OCI-LY7 (cell line): ENCODE data around the gene SMIM35. TPM values are rescaled to one million over a fixed set of nuclear protein-coding genes. Genes with fewer than 3 reads are reported as not detected.
"Not testable (repeated sequence)": the region's sequence is repeated elsewhere in the genome, so short reads cannot be mapped to it uniquely, and the experiment has no call there.

Experiments
- BruUV-seq: library from RNA; stranded (reverse); fragments of 400-500 nt; replicated peaks from 2 replicates; lab custom pipeline; 2021; lab: Mats Ljungman, UMichigan
- CTCF ChIA-PET: fragments of 300-600 bp; sonication (Branson Sonifier 250); formaldehyde crosslinking; loops from one replicate; lab custom pipeline; 2022; ENCODE audit warnings: antibody characterized with exemption; ENCODE audit not compliant: unreplicated experiment; lab: Charles Lee
- POLR2A ChIA-PET: fragments of 300-600 bp; sonication (Branson Sonifier 250); formaldehyde crosslinking; loops from one replicate; lab custom pipeline; 2022; ENCODE audit warnings: antibody characterized with exemption; lab: Charles Lee
- DNase-seq: peaks from one replicate; pipeline ENCODE4 v3.0.0-alpha.2; 2015; ENCODE audit warnings: low spot score
- H2AFZ ChIP-seq: fragments of 200-600 bp; sonication (generic), shearing (Covaris generic); 2 replicates; pipeline ENCODE4 v1.6.1; 2014; ENCODE audit warnings: mild to moderate bottlenecking, antibody characterized with exemption, low read length, moderate library complexity
- H3K27ac ChIP-seq: fragments of 200-600 bp; sonication (generic); 2 replicates; pipeline ENCODE4 v1.5.1; 2014; ENCODE audit warnings: mixed run types, low read depth, mild to moderate bottlenecking, moderate library complexity, low read length, inconsistent platforms; ENCODE audit not compliant: poor library complexity, severe bottlenecking
- H3K36me3 ChIP-seq: fragments of 200-600 bp; sonication (generic); 2 replicates; pipeline ENCODE4 v1.6.1; 2014; ENCODE audit warnings: mild to moderate bottlenecking, antibody characterized with exemption, low read length, moderate library complexity, mixed read lengths; ENCODE audit not compliant: insufficient read depth
- H3K4me1 ChIP-seq: fragments of 200-600 bp; sonication (generic); 2 replicates; pipeline ENCODE4 v1.5.1; 2014; ENCODE audit warnings: mild to moderate bottlenecking, low read length; ENCODE audit not compliant: insufficient read depth, poor library complexity, severe bottlenecking
- H3K4me2 ChIP-seq: fragments of 200-600 bp; sonication (generic); 2 replicates; pipeline ENCODE4 v1.6.1; 2014; ENCODE audit warnings: mild to moderate bottlenecking, low read length
- H3K4me3 ChIP-seq: fragments of 200-600 bp; sonication (generic); 2 replicates; pipeline ENCODE4 v1.5.1; 2014; ENCODE audit warnings: mild to moderate bottlenecking, low read depth, low read length; ENCODE audit not compliant: poor library complexity, severe bottlenecking
- H3K79me2 ChIP-seq: fragments of 200-600 bp; sonication (generic); 2 replicates; pipeline ENCODE4 v1.6.1; 2016; ENCODE audit warnings: low read depth, mild to moderate bottlenecking, low read length, moderate library complexity, mixed read lengths; ENCODE audit not compliant: insufficient read depth
- H3K9me2 ChIP-seq: fragments of 200-600 bp; sonication (generic); 2 replicates; pipeline ENCODE4 v1.6.1; 2016; ENCODE audit warnings: mild to moderate bottlenecking, low read length, mixed read lengths; ENCODE audit not compliant: insufficient read depth
- H3K9me3 ChIP-seq: fragments of 200-600 bp; sonication (generic); 2 replicates; pipeline ENCODE4 v1.6.1; 2014; ENCODE audit warnings: mild to moderate bottlenecking, mixed run types, low read length, mixed read lengths
- H4K20me1 ChIP-seq: fragments of 200-600 bp; sonication (generic); 2 replicates; pipeline ENCODE4 v1.6.1; 2014; ENCODE audit warnings: mild to moderate bottlenecking, antibody characterized with exemption, low read length, moderate library complexity, mixed read lengths; ENCODE audit not compliant: insufficient read depth
- EZH2phosphoT487 ChIP-seq: fragments of 200-600 bp; sonication (generic); IDR thresholded peaks from 2 replicates; pipeline ENCODE4 v1.6.1; 2018; ENCODE audit warnings: low read depth, borderline replicate concordance, mild to moderate bottlenecking, mixed run types, antibody characterized with exemption, low read length, moderate library complexity, mixed read lengths
- intact Hi-C: fragments of 100-400 bp; cut with micrococcal nuclease; formaldehyde crosslinking; loops from one replicate; pipeline ENCODE4 v1.10.0; 2022; ENCODE audit not compliant: unreplicated experiment
- total RNA-seq, 2 experiments: library from RNA; depleted of rRNA in 1 of 2; stranded (reverse); fragments of >200 nt in 1 of 2; shearing (Covaris generic) in 1 of 2; gene quantifications; 2 replicates each; pipeline ENCODE4 v1.2.3, GENCODE V29; 2014 to 2022
- TF ChIP-seq, protein P1 (sequence below): fragments of 200-600 bp; sonication (generic); conservative IDR thresholded peaks from 2 replicates; pipeline ENCODE4 v1.5.1; 2014; ENCODE audit warnings: mild to moderate bottlenecking, antibody characterized with exemption, low read length, moderate library complexity, mixed read lengths

Gene SMIM35
- total RNA-seq, 2 experiments from 2014 or later = 0.06 to 0.67 TPM

DNA sequence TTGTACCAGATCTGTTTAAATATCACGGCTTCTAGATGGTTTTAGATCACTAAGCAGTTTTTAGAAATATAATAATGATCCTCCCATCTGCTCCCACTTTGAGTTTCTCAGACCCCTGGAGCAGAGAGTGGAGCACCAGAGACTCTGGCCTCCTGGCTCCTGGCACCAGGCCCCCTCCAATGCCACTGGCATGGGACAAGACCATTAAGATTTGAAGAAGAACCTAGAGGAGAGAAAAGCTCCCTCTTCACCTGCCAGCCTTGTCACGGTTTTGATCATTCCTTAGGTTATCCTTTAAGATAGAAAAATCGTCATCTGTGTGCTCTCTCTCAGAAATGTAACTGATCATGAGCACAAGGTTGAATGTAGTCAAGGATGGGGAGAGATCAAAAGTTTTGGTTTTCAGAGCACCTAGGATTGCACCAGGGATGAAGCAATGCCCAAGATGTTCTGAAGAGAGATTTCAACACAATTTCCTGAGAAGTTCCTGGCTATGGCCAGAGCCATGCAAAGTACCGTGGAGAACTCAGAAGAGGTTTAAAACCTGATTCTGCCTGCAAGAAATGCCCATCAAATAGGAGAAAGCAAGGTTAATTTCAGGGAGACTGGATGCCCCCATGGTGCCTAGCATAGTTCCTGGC, 78.4 kb downstream of the SMIM35 start:
- H3K4me2 ChIP-seq = peak overlapping the region; percentile 63
- H3K4me3 ChIP-seq = peak overlapping the region; percentile 22
- no peaks in the 10 kb centered on the region for H3K9me2 ChIP-seq
- intact Hi-C loops = loop anchor here (2.0 to 5.0 kb wide), 2 partner anchors 58 to 429 kb away; partner anchors contain the start of gene KMT2A
- no peaks in the 10 kb centered on the region for H4K20me1 ChIP-seq
- ChIA-PET CTCF (no interaction called here), POLR2A (interaction anchor here (0.7 to 6.7 kb wide), 4 partner anchors 12 to 1100 kb away, joined by 3 to 59 read pairs (median 6); partner anchors contain the start of gene IL10RA)
- no peak for DNase-seq
- H3K9me3 ChIP-seq = no peaks in the 10 kb centered on the region
- BruUV-seq = TSS peak; percentile 71
- peaks cover 95% of the 10 kb centered on the region for H3K4me1 ChIP-seq
- H3K79me2 ChIP-seq = no peaks in the 10 kb centered on the region
- H2AFZ ChIP-seq = peak overlapping the region; percentile 67; the same call in 1 of the 2 replicates
- H3K36me3 ChIP-seq = no peaks in the 10 kb centered on the region
- H3K27ac ChIP-seq = peak overlapping the region; percentile 99
- TF ChIP-seq EZH2phosphoT487 = no peak

DNA sequence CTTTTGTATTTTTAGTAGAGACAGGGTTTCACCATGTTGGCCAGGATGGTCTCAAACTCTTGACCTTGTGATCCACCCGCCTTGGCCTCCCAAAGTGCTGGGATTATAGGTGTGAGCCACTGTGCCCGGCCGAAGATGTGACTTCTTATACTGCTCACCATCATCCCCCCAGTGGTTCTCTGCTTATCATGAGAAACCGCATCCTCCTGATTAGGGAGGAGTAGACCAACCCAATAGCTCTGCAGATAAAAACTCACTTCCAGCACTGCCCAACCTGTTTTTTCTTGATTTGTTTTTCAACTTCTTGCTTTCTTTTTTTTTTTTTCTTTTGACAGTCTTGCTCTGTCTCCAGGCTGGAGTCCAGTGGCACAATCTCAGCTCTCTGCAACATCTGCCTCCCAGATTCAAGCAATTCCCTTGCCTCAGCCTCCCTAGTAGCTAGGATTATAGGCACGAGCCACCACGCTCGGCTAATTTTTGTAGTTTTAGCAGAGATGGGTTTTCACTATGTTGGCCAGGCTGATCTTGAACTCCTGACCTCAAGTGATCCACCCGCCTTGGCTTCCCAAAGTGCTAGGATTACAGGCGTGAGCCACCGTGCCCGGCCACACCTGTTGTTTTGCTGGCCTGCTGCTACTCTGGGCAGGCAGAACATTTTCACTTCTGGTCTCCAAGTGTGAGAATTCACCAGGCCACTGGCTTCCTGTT, 79.0 kb downstream of the SMIM35 start:
- not testable (repeated sequence) for H3K9me2 ChIP-seq, H3K36me3 ChIP-seq, BruUV-seq, H3K9me3 ChIP-seq, H4K20me1 ChIP-seq, H3K79me2 ChIP-seq
- ChIA-PET POLR2A (interaction anchor here (0.5 to 6.7 kb wide), 11 partner anchors 10 to 1101 kb away, joined by 3 to 59 read pairs (median 6); partner anchors contain the start of gene IL10RA), CTCF (interaction anchor here (0.6 to 2.3 kb wide), 2 partner anchors 21 to 1154 kb away, joined by 3 to 13 read pairs; partner anchors contain the start of gene IL10RA)
- H3K4me3 ChIP-seq = peak overlapping the region; percentile 50
- H3K4me2 ChIP-seq = peak overlapping the region; percentile 63
- peak overlapping the region; percentile 67; the same call in 1 of the 2 replicates for H2AFZ ChIP-seq
- intact Hi-C loops = loop anchor here (2.0 to 5.0 kb wide), 2 partner anchors 57 to 430 kb away; partner anchors contain the start of gene KMT2A
- peaks cover 95% of the 10 kb centered on the region for H3K4me1 ChIP-seq
- peak overlapping the region; percentile 99 for H3K27ac ChIP-seq
- DNase-seq = peak; percentile 84

DNA sequence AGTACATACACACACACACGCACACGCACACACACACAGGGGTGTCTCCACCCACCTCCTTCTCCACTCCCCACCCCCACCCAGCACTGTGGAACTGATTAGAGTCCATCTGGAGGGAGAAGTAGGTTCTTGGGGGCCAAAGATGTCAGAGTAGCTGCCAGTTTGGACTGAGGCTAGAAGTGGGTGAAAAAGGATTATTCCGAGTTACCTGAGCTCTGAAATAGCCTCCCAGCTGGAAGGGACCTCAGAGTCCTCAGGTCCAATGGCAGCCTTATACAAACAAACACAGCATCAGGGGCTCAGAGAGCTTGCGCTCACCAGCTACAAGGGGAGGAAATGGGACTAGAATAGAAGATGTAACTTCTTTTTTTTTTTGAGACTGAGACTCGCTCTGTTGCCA, 79.7 kb downstream of the SMIM35 start:
- POLR2A ChIA-PET = interaction anchor here (0.5 to 6.7 kb wide), 10 partner anchors 10 to 932 kb away, joined by 3 to 59 read pairs (median 6); partner anchors contain the start of gene IL10RA
- Histone ChIP-seq H2AFZ (peak overlapping the region; percentile 67; the same call in 1 of the 2 replicates), H3K27ac (peak overlapping the region; percentile 99), H3K9me3 (no peaks in the 10 kb centered on the region), H4K20me1 (no peaks in the 10 kb centered on the region), H3K4me1 (peaks cover 95% of the 10 kb centered on the region), H3K4me2 (peak overlapping the region; percentile 63), H3K4me3 (peak overlapping the region; percentile 50), H3K79me2 (no peaks in the 10 kb centered on the region), H3K36me3 (no peaks in the 10 kb centered on the region), H3K9me2 (no peaks in the 10 kb centered on the region)
- BruUV-seq = no TSS peak
- peak; percentile 71 for DNase-seq
- CTCF ChIA-PET = interaction anchor here (0.6 to 2.3 kb wide), 3 partner anchors 20 to 1154 kb away, joined by 3 to 13 read pairs (median 3); partner anchors contain the start of gene IL10RA
- TF ChIP-seq, protein P1, sequence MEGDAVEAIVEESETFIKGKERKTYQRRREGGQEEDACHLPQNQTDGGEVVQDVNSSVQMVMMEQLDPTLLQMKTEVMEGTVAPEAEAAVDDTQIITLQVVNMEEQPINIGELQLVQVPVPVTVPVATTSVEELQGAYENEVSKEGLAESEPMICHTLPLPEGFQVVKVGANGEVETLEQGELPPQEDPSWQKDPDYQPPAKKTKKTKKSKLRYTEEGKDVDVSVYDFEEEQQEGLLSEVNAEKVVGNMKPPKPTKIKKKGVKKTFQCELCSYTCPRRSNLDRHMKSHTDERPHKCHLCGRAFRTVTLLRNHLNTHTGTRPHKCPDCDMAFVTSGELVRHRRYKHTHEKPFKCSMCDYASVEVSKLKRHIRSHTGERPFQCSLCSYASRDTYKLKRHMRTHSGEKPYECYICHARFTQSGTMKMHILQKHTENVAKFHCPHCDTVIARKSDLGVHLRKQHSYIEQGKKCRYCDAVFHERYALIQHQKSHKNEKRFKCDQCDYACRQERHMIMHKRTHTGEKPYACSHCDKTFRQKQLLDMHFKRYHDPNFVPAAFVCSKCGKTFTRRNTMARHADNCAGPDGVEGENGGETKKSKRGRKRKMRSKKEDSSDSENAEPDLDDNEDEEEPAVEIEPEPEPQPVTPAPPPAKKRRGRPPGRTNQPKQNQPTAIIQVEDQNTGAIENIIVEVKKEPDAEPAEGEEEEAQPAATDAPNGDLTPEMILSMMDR = no peak
- no peak for TF ChIP-seq EZH2phosphoT487
- intact Hi-C loops = loop anchor here (5.0 kb wide), 1 partner anchor 430 kb away; the partner anchor contains the start of gene KMT2A
